ENCODE results near the gene FNDC3B.

Gene FNDC3B

GRCh38 chr3:172046268-172046915 lies 7.0 kb downstream of the FNDC3B start:
- H3K4me1 ChIP-seq (ENCODE audit: control insufficient read depth, insufficient read depth, low read length): peaks cover 3% of the 10 kb centered on the region; the same call in 1 of the 2 replicates
- TF ChIP-seq ZNF223 (tag by site-specific recombination; IDR thresholded peaks at IDR 0.05) (no peak), HOXD13 (CRISPR knock-in tag; IDR thresholded peaks at IDR 0.05; ENCODE audit: borderline replicate concordance) (no peak), OVOL3 (tag by site-specific recombination; IDR thresholded peaks at IDR 0.05) (no peak), ZBTB17 (tag by site-specific recombination; IDR thresholded peaks at IDR 0.05) (0 out of 2 replicates have a peak, but pooled peaks have one; percentile 14), ZNF514 (tag by site-specific recombination; IDR thresholded peaks at IDR 0.05) (no peak), ZNF169 (tag by site-specific recombination; IDR thresholded peaks at IDR 0.05) (no peak), FEZF1 (tag by site-specific recombination; IDR thresholded peaks at IDR 0.05) (no peak), ZNF211 (tag by site-specific recombination; IDR thresholded peaks at IDR 0.05; ENCODE audit: low read depth) (no peak), ZFP41 (tag by site-specific recombination; IDR thresholded peaks at IDR 0.05; ENCODE audit: borderline replicate concordance) (no peak), ZNF677 (tag by site-specific recombination; IDR thresholded peaks at IDR 0.05) (no peak), ZNF664 (tag by site-specific recombination; IDR thresholded peaks at IDR 0.05) (peak; percentile 37; the same call in 1 of the 2 replicates), ZNF214 (tag by site-specific recombination; IDR thresholded peaks at IDR 0.05; ENCODE audit: borderline replicate concordance) (no peak)
- TF ChIP-seq, protein P1, sequence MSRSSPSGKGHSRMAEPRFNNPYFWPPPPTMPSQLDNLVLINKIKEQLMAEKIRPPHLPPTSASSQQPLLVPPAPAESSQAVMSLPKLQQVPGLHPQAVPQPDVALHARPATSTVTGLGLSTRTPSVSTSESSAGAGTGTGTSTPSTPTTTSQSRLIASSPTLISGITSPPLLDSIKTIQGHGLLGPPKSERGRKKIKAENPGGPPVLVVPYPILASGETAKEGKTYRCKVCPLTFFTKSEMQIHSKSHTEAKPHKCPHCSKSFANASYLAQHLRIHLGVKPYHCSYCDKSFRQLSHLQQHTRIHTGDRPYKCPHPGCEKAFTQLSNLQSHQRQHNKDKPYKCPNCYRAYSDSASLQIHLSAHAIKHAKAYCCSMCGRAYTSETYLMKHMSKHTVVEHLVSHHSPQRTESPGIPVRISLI (tag by site-specific recombination; IDR thresholded peaks at IDR 0.05): peak; percentile 21; the same call in 1 of the 2 replicates
- TF ChIP-seq, protein P2, sequence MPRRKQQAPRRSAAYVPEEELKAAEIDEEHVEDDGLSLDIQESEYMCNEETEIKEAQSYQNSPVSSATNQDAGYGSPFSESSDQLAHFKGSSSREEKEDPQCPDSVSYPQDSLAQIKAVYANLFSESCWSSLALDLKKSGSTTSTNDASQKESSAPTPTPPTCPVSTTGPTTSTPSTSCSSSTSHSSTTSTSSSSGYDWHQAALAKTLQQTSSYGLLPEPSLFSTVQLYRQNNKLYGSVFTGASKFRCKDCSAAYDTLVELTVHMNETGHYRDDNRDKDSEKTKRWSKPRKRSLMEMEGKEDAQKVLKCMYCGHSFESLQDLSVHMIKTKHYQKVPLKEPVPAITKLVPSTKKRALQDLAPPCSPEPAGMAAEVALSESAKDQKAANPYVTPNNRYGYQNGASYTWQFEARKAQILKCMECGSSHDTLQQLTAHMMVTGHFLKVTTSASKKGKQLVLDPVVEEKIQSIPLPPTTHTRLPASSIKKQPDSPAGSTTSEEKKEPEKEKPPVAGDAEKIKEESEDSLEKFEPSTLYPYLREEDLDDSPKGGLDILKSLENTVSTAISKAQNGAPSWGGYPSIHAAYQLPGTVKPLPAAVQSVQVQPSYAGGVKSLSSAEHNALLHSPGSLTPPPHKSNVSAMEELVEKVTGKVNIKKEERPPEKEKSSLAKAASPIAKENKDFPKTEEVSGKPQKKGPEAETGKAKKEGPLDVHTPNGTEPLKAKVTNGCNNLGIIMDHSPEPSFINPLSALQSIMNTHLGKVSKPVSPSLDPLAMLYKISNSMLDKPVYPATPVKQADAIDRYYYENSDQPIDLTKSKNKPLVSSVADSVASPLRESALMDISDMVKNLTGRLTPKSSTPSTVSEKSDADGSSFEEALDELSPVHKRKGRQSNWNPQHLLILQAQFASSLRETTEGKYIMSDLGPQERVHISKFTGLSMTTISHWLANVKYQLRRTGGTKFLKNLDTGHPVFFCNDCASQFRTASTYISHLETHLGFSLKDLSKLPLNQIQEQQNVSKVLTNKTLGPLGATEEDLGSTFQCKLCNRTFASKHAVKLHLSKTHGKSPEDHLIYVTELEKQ (tag by site-specific recombination; IDR thresholded peaks at IDR 0.05; ENCODE audit: borderline replicate concordance): no peak
- TF ChIP-seq, protein P3, sequence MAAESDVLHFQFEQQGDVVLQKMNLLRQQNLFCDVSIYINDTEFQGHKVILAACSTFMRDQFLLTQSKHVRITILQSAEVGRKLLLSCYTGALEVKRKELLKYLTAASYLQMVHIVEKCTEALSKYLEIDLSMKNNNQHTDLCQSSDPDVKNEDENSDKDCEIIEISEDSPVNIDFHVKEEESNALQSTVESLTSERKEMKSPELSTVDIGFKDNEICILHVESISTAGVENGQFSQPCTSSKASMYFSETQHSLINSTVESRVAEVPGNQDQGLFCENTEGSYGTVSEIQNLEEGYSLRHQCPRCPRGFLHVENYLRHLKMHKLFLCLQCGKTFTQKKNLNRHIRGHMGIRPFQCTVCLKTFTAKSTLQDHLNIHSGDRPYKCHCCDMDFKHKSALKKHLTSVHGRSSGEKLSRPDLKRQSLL (tag by site-specific recombination; IDR thresholded peaks at IDR 0.05): 0 out of 2 replicates have a peak, but pooled peaks have one; percentile 30
- TF ChIP-seq, protein P4, sequence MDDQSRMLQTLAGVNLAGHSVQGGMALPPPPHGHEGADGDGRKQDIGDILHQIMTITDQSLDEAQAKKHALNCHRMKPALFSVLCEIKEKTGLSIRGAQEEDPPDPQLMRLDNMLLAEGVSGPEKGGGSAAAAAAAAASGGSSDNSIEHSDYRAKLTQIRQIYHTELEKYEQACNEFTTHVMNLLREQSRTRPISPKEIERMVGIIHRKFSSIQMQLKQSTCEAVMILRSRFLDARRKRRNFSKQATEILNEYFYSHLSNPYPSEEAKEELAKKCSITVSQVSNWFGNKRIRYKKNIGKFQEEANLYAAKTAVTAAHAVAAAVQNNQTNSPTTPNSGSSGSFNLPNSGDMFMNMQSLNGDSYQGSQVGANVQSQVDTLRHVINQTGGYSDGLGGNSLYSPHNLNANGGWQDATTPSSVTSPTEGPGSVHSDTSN (CRISPR knock-in tag; IDR thresholded peaks at IDR 0.05): no peak
- POLR2A ChIA-PET: no interaction called here
- H3K27ac ChIP-seq (ENCODE audit: extremely low read depth, low read depth, low read length): no peak overlapping the region
- no peak overlapping the region for H3K4me3 ChIP-seq (ENCODE audit: low read depth, low read length)
- CTCF ChIA-PET: no interaction called here
- H3K36me3 ChIP-seq (ENCODE audit: control insufficient read depth in 2 of 2, insufficient read depth in 1 of 2, low read length in 2 of 2): peaks cover 0 to 2% of the 10 kb centered on the region in 2 experiments; a peak in 1 of 3 replicates
- no peaks in the 10 kb centered on the region for H3K9me3 ChIP-seq (ENCODE audit: control insufficient read depth, insufficient read depth, low read depth, low read length)

- ChIA-PET POLR2A (no interaction called here), CTCF (interaction anchor here (0.7 kb wide), 1 partner anchor 208 kb away, joined by 3 read pairs; no protein-coding TSS in a partner anchor)
- H3K36me3 ChIP-seq (ENCODE audit: control insufficient read depth in 2 of 2, insufficient read depth in 1 of 2, low read length in 2 of 2): peaks cover 0 to 2% of the 10 kb centered on the region in 2 experiments; a peak in 1 of 3 replicates
- TF ChIP-seq ZNF629 (tag by site-specific recombination; IDR thresholded peaks at IDR 0.05): no peak
- TF ChIP-seq ZNF544 (tag by site-specific recombination; IDR thresholded peaks at IDR 0.05): no peak
- TF ChIP-seq ZNF513 (tag by site-specific recombination; IDR thresholded peaks at IDR 0.05): no peak
- TF ChIP-seq ZFP37 (tag by site-specific recombination; IDR thresholded peaks at IDR 0.05): no peak
- TF ChIP-seq ZNF571 (tag by site-specific recombination; IDR thresholded peaks at IDR 0.05): no peak
- TF ChIP-seq ZNF561 (tag by site-specific recombination; IDR thresholded peaks at IDR 0.05; ENCODE audit: borderline replicate concordance): no peak
- no peak for TF ChIP-seq ZNF114 (tag by site-specific recombination; IDR thresholded peaks at IDR 0.05)
- TF ChIP-seq ZNF416 (tag by site-specific recombination; IDR thresholded peaks at IDR 0.05): no peak
- no peak for TF ChIP-seq HOXD13 (CRISPR knock-in tag; IDR thresholded peaks at IDR 0.05; ENCODE audit: borderline replicate concordance)
- TF ChIP-seq ZNF155 (tag by site-specific recombination; IDR thresholded peaks at IDR 0.05): no peak
- TF ChIP-seq HOXC10 (CRISPR knock-in tag; IDR thresholded peaks at IDR 0.05): no peak
- TF ChIP-seq SP3 (tag by site-specific recombination; IDR thresholded peaks at IDR 0.05): no peak
- no peak for TF ChIP-seq ZNF548 (tag by site-specific recombination; IDR thresholded peaks at IDR 0.05)
These were observed 8.3 kb downstream of the FNDC3B start for GRCh38 chr3:172047567-172048115.

More at GRCh38 chr3:172047567-172048115, 8.3 kb downstream of the FNDC3B start:
- H3K27ac ChIP-seq (ENCODE audit: extremely low read depth, low read depth, low read length): no peak overlapping the region
- no peaks in the 10 kb centered on the region for H3K9me3 ChIP-seq (ENCODE audit: control insufficient read depth, insufficient read depth, low read depth, low read length)
- H3K4me3 ChIP-seq (ENCODE audit: low read depth, low read length): no peak overlapping the region
- H3K4me1 ChIP-seq (ENCODE audit: control insufficient read depth, insufficient read depth, low read length): no peaks in the 10 kb centered on the region
